GM18861 (cell line): ENCODE results near the gene QSOX2.

ENCODE experiments used
- ATAC-seq: cut with Tn5 transposase; IDR thresholded peaks from one replicate; pipeline ENCODE4 v1.9.1; 2021; ENCODE audit not compliant: unreplicated experiment

The QSOX2 gene, protein sequence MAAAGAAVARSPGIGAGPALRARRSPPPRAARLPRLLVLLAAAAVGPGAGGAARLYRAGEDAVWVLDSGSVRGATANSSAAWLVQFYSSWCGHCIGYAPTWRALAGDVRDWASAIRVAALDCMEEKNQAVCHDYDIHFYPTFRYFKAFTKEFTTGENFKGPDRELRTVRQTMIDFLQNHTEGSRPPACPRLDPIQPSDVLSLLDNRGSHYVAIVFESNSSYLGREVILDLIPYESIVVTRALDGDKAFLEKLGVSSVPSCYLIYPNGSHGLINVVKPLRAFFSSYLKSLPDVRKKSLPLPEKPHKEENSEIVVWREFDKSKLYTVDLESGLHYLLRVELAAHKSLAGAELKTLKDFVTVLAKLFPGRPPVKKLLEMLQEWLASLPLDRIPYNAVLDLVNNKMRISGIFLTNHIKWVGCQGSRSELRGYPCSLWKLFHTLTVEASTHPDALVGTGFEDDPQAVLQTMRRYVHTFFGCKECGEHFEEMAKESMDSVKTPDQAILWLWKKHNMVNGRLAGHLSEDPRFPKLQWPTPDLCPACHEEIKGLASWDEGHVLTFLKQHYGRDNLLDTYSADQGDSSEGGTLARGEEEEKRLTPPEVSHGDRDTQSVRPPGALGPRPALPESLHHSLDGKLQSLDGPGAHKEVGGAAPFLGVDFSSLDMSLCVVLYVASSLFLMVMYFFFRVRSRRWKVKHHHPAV

GRCh38 chr9:136245219-136246150, at the start of gene QSOX2:
TSS of gene QSOX2 (minus strand) at chr9:136245812. CDS start at chr9:136245803, 9 bp downstream.
- peak; percentile 28 for ATAC-seq

DNA sequence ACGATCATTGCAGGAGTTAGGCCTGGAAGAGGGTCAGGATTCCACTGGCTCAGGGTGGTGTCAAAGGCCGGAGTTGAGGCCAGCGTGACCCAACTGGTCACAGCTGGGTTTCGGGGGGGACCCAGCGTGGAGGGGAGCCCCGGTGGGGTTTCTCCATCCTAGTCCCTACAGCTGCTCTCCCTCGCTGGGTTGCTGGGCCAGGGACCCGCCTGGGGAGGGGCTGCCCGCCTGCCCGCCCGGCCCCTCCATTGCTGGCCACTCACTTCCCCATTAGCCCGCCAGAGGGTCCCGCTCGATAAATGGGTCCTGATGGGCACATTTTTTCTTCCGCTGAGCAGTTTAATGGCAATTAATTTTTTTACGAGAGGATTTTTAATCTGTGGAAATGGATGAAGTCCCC, 49.4 kb upstream of the QSOX2 start:
- no peak for ATAC-seq

- no peak for ATAC-seq
These were observed 48.8 kb upstream of the QSOX2 start for GRCh38 chr9:136294437-136294836.

DNA sequence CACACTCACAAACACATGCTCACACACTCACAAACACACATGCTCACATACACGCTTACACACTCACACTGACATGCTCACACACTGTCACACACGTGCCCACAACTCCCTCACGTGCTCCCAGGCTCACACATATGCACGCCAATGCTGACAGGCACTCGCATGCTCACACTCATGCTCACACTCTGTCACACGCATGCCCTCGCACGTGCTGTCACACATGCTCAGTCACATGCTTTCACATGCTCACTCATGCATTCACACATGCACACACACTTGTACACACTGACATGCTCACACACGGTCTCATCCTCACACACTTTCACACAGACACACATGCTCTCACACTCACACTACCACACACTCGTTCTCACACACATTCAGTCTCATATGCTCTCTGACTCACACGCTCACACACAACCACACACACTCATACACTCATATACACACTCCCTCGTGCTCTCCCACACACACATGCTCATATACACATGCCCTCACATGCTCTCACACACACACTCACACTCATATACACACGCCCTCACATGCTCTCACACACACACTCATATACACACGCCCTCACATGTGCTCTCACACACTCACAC, 48.0 kb upstream of the QSOX2 start:
- no peak for ATAC-seq

GRCh38 chr9:136292591-136293448, 47.2 kb upstream of the QSOX2 start:
- no peak for ATAC-seq

DNA sequence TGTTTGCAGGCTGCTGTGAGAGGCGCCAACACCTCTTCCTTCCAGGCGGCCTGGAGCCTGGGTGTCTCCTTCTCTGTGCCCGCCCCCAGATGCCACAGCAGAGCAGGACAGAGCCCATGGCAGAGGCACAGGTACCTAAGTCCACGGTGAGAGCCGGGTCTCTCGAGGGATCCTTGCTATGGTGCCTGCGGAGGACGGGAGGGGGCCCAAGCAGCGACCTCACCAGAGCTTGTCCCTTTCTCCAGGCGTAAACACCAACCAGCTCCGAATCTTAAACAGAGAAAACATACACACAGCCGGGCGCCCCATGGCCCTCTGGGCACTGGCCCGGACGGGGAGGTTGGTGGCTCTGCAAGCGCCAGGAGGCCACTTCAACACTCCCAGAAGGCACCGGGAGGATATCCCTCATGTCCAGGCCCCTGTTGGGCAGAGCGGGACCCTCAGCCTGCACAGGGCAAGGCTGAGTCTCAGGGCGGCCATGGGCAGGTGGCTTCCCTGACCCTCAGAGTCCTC, 46.5 kb upstream of the QSOX2 start:
- no peak for ATAC-seq

GRCh38 chr9:136291306-136292025, 45.9 kb upstream of the QSOX2 start:
- no peak for ATAC-seq

DNA sequence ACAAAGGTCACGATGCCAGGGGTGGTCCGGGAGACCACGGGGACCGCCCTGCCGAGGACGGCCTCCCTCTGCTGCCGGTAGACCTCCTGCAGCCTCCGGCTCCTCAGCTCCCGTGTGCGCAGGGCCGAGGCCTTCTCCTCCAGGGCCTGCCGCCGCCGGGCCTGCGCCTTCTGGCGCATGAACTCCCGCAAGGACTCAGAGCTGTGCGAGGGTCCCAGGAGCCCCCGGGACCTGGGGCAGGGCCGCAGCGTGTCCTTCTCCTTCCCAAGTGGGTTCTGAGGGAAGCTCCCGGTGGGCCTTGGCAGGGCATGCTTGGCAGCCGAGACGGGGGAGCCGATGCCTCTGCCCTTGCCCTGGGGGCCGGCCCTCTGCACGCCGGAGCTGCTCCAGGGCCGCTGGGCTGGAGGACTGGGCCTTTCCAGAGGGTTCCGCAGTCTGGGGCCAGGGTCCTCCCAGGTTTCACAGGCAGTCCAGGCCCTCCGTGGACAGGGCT, 44.9 kb upstream of the QSOX2 start:
- ATAC-seq = no peak

DNA sequence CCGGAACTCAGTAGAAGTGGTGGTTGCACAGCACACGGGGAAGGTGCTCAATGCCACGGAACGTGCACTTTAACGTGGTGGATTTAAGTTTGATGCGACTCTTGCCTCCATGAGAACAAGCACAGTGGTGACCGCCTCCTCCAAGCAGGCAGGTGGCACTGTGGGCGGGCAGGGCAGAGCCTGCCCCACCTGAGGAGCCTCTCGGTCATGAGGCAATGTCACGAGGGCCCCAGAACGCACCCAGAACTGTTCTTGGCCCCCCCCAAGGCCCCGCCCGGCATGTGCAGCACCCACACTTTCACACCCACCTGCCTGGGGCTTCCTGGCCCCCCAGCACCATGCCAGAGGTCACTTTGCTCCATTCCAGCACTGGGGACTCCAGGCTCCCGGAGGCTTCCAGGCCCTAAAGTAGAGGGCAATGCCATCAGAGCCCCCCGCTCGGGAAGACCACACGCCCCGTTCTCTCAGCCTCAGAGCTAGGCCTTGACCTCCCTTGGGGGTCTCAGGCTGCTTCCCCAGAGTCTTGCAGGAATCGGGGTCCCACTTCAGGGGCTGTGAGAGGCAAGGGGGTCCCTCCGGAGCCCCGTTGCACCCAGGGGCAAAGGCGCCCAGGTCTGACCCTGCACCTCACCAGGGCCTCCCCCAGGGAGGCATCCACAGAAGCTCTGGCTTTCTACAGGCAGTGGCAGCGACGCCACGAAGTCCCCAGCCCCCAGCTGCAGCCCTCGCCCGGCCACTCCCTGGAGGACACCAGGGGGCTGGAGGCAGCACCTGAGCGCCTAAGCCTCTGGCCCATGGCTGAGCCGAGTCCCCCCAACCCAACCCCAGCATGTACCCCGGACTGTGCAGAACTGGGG, 44.3 kb upstream of the QSOX2 start:
- no peak for ATAC-seq

GRCh38 chr9:136287960-136288753, 42.5 kb upstream of the QSOX2 start:
- ATAC-seq = no peak

GRCh38 chr9:136286987-136287379, 41.4 kb upstream of the QSOX2 start:
- no peak for ATAC-seq

DNA sequence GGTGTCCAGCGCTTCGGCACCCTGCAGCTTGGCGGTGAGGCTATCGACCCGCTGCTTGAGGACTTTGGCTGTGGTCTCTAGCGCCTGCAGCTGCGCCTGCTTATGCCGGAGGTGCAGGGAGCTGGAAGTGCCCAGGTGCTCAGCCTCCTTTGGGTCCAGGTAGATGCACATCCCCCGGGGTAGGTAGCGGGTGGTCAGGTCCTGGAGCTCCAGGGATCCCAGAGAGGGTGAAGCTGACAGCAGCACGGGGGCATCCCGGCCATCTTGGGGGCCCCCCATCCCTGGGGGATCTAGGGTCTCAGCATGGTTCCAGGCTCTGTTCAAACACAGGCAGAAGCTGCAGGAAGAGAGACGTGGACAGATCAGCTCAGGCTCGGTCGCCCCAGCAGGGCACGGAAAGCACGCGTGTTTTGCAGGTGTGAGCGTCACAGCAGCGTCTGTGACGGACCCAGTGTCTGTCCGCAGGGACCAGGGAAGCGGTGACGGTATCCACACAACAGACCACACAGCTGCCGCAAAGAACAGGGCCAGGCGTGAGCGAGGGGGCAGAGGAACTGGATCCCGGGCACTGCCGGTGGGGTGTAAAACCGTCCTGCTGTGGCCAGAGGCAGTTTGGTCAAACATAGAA, 40.9 kb upstream of the QSOX2 start:
- ATAC-seq = no peak

- no peak for ATAC-seq
These were observed 40.1 kb upstream of the QSOX2 start for GRCh38 chr9:136285501-136286358.

GRCh38 chr9:136284951-136285350, 39.3 kb upstream of the QSOX2 start:
- no peak for ATAC-seq

GRCh38 chr9:136284311-136284710, 38.7 kb upstream of the QSOX2 start:
- no peak for ATAC-seq
